ENCODE measurements around the gene SDS.

DNA sequence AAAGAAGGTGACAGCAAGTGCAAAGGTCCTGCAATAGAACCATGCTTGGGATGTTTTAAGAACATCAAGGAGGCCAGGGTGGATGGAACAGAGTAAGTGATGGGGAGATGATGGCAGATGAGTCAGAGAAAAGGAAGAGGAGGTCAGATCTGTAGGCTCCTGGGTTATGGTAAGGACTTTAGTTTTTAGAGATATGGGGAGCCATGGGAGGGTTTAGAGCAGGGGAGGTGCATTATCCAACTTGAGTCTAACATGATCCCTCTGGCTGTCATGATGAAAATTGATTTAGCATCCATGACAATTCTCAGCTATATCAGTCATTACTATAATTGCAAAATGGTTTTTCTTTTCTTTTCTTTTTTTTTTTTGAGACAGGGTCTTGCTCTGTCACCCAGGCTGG is 52.6 kb downstream of the SDS start:
- TF ChIP-seq FOSL1 (IDR thresholded peaks at IDR 0.05; ENCODE audit: insufficient read depth, low read depth, low read length) (no peak), NANOG (IDR thresholded peaks at IDR 0.05; ENCODE audit: insufficient read depth, low read depth, low read length, poor library complexity, severe bottlenecking) (no peak), POLR2A (IDR thresholded peaks at IDR 0.05; ENCODE audit: control extremely low read depth in 1 of 2, low read depth in 2 of 2, low read length in 2 of 2) (no peak), SUZ12 (IDR thresholded peaks at IDR 0.05; ENCODE audit: low read length) (no peak), TEAD4 (IDR thresholded peaks at IDR 0.05; ENCODE audit: low read depth, low read length) (no peak), TAF1 (IDR thresholded peaks at IDR 0.05; ENCODE audit: low read depth, low read length) (no peak), EGR1 (IDR thresholded peaks at IDR 0.05; ENCODE audit: borderline replicate concordance, low read depth, low read length) (no peak), RAD21 (IDR thresholded peaks at IDR 0.05 in 1 of 2, conservative IDR thresholded peaks at IDR 0.05 in 1 of 2; ENCODE audit: low read depth in 2 of 2, low read length in 2 of 2) (no peak), POU5F1 (IDR thresholded peaks at IDR 0.05; ENCODE audit: low read depth, low read length) (no peak), ZNF274 (IDR thresholded peaks at IDR 0.05; ENCODE audit: borderline replicate concordance, extremely low read depth, low read length) (no peak), SIN3A (conservative IDR thresholded peaks at IDR 0.05 in 1 of 2, IDR thresholded peaks at IDR 0.05 in 1 of 2; ENCODE audit: low read depth in 1 of 2, low read length in 2 of 2) (no peak), EP300 (IDR thresholded peaks at IDR 0.05; ENCODE audit: borderline replicate concordance in 1 of 2, low read depth in 2 of 2, low read length in 2 of 2) (no peak)
- TF ChIP-seq, protein P1, sequence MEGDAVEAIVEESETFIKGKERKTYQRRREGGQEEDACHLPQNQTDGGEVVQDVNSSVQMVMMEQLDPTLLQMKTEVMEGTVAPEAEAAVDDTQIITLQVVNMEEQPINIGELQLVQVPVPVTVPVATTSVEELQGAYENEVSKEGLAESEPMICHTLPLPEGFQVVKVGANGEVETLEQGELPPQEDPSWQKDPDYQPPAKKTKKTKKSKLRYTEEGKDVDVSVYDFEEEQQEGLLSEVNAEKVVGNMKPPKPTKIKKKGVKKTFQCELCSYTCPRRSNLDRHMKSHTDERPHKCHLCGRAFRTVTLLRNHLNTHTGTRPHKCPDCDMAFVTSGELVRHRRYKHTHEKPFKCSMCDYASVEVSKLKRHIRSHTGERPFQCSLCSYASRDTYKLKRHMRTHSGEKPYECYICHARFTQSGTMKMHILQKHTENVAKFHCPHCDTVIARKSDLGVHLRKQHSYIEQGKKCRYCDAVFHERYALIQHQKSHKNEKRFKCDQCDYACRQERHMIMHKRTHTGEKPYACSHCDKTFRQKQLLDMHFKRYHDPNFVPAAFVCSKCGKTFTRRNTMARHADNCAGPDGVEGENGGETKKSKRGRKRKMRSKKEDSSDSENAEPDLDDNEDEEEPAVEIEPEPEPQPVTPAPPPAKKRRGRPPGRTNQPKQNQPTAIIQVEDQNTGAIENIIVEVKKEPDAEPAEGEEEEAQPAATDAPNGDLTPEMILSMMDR (IDR thresholded peaks at IDR 0.05; ENCODE audit: control extremely low read depth in 1 of 3, insufficient read depth in 1 of 3, low read depth in 1 of 3, low read length in 3 of 3), result no peak
- TF ChIP-seq, protein P2, sequence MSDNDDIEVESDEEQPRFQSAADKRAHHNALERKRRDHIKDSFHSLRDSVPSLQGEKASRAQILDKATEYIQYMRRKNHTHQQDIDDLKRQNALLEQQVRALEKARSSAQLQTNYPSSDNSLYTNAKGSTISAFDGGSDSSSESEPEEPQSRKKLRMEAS (IDR thresholded peaks at IDR 0.05), result no peak
